Forelimb muscle (tissue), 1 donor: ENCODE results near the gene LUC7L3. TPM values are rescaled to one million over a fixed set of nuclear protein-coding genes. Genes with fewer than 3 reads are reported as not detected.

Experiments used
- DNase-seq: peaks from one replicate; pipeline ENCODE4 v3.0.0-alpha.2; 2013; ENCODE audit warnings: low read depth
- polyA plus RNA-seq: library from polyadenylated mRNA; unstranded; fragments of 120-200 nt; gene quantifications from one replicate; pipeline ENCODE4 v1.2.1, GENCODE V29; 2013; ENCODE audit not compliant: insufficient read length

Gene LUC7L3
- polyA plus RNA-seq, 1 donor: 299 TPM

DNA sequence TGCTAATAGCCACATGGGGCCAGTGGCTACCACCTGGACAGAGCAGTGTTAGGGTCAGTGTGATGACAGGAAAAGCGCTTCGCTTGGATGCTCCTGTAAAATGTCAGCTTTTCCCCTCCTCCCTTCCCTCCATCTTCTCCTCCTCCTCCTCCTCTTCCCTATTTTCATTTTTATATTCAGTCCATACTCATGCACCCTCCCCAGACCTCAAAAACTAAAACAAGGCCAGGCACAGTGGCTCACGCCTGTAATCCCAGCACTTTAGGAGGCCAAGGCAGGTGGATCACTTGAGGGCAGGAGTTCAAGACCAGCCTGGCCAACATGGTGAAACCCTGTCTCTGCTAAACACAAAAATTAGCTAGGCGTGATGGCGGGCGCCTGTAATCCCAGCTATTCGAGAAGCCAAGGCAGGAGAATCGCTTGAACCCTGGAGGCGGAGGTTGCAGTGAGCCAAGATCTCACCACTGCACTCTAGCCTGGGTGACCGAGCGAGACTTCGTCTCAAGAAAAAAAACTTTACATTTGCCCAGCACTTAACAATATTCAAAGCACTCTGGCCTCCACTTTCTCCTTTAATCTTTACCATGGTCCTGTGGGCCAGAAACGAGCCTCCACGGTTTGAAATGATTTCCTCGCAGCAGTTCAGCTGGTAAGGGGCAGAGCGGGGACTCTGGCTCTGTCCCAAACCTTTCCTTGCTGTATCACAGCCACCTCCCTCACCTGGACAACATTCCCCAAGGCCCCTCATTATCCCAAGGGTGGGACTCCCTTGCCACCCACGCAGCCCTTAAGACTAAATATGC is 33.5 kb upstream of the LUC7L3 start:
- no peak for DNase-seq

GRCh38 chr17:50686494-50687199 is 32.8 kb upstream of the LUC7L3 start:
- no peak for DNase-seq

GRCh38 chr17:50687200-50688066 is 32.0 kb upstream of the LUC7L3 start:
- no peak for DNase-seq

DNA sequence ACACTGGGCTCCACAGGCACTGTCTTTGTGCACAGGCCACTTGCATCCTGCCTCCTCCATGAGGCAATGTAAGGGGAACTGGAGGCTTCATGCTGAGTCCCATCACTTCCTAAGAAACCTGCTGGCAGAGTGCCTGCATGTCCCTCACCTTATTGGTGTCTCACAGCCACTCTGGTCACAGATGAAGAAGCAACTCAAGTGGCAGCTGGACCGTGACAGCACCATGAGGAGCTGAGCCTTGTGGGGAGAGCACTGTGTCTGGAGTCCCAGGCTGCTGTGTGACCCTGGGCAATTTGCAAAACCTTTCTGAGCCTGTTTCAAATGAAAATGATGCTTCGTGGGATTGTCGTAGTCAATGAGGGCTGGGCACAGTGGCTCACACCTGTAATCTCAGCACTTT is 31.2 kb upstream of the LUC7L3 start:
- no peak for DNase-seq

GRCh38 chr17:50689251-50689650 is 30.2 kb upstream of the LUC7L3 start:
- DNase-seq: no peak

GRCh38 chr17:50689956-50690886 is 29.2 kb upstream of the LUC7L3 start:
- DNase-seq: no peak

- no peak for DNase-seq
Observed at GRCh38 chr17:50690887-50691549, 28.4 kb upstream of the LUC7L3 start.

DNA sequence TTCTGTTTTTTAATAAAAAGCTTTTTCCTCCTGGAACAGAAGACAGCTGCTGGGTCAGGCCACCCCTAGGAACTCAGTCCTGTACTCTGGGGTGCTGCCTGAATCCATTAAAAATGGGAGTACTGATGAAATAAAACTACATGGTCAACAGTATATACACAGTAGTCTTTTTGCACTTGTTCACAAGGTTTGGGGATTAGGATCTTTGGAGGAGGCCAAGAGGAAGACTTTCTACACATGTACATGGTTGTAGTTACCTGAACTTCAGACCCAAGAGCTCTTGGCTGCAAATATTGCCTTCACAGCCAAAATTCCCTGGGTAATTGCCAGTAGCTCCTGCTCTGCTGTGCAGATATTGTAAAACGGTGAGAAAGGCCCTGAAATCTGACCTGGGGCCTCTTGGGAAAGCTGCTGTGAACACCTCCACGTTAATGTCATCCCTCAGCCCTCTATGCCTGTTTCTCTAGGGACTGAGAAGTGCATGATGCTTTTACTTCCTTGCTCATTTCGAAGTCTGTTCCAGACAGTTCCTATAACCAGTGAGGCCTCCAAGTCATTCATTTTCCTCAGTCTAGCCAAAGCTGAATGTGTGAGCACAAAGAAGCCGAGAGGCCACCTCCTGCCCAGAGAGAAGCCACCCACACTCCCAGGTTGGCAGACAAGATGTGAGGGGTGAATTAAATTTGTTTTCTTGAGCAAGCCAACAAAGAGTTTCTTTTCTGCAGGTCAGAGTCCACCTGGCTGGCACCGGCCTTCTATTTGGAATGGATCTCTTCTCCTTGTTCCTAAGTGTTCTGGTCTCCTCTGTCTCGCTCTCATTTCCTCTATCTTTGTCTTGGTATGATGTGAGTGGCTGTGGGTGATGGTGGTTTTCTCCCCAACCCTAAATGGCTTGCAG is 27.6 kb upstream of the LUC7L3 start:
- DNase-seq: no peak

DNA sequence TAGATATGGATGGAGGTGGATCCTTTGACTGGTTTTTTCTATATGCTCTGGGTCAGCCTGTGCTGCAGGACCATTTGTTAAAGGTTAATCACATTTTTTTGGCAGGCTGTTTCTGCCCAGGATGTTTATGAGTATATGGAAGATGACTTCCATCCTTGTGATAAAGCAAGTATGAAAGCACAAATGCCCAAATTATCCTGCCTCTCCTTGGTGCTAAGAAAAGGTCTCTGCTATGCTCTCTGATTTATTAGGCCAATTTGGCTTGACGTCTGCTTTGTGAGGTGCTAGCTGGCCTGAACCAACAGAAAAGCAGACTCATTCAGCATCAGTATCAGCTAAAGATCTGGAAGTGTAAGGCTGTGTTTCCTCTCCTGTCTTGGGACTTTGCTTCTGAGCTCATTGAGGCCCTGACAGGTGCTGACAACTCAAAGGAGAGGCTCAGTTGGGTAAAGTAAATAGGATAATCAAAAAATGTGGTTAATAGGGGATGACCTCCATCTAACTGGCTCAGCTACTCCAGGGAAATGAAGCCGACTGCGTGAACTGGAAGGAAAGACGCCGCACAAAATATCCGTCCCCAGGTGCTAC is 26.9 kb upstream of the LUC7L3 start:
- DNase-seq: no peak

DNA sequence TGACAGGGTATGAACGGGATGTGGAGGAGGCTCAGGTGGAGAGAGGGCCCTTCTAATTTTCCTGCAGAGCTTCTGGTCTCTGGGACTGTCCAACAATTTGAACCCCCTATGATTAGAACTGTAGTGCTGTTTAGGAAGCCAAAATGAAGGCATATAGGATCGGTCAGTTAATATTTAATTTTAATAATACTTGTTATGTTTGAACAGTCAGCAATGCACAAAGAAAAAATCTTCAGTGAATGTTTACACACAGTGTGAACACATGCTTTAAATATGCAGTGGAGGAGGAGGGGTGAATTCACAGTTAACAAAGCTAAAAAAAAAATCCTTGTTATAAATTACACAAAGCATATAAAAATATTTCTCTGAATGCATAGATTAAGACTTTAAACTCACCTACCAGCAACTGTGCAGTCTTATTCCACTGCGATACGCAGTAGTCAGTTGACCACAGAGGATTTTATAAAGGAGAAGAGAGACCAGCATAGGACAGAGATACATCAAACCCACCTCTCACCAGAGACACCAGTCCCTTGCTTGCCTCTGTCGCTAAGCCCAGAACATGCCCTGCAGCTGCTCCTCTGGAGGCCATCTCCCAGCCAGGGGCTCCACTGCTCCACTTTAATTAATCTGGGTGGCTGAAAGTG is 26.2 kb upstream of the LUC7L3 start:
- no peak for DNase-seq

DNA sequence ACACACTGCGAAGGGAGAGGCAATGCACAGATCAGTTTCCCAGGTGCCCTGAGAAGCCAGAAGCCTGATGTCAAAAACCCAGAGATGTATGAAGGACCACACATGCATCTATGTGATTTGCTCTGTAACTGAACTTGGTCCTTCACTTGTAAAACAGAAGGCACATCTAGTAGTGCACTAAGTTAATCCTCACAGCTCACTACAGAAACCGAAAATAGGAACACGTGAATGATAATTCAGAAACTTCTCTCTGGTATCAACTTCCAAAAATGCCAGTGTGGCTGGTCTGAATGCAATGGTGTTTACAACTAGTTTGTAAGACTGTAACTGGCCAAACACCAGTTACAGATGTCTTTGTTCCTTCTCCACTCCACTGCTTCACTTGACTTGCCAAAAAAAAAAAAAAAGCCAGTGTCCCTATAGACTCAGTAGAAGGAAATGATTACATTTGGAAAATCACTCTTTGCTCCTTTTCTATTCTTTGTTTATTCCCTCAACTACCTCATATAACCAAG is 23.0 kb upstream of the LUC7L3 start:
- no peak for DNase-seq

GRCh38 chr17:50697062-50697461 is 22.3 kb upstream of the LUC7L3 start:
- DNase-seq: no peak

GRCh38 chr17:50697663-50698272 is 21.6 kb upstream of the LUC7L3 start:
- DNase-seq: no peak

DNA sequence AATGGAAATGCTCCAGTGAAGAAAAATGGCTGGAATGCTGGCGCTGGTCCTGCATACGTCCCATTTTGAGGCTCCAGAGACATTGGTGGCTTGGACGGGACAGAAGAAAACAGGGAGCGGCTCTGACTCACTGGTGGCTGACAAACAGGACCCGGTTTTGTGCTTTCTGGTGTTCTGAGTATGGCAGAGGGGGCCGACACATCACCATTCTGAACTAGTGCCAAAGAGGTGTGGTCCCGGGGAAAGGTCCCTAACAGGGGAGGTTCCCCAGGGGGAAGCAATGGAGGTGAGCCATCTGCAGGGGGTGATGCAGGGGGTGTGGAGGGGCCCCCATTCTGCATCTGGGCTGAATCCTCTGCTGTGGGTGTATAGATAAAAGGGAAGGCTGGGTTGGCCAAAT is 20.0 kb upstream of the LUC7L3 start:
- DNase-seq: no peak

DNA sequence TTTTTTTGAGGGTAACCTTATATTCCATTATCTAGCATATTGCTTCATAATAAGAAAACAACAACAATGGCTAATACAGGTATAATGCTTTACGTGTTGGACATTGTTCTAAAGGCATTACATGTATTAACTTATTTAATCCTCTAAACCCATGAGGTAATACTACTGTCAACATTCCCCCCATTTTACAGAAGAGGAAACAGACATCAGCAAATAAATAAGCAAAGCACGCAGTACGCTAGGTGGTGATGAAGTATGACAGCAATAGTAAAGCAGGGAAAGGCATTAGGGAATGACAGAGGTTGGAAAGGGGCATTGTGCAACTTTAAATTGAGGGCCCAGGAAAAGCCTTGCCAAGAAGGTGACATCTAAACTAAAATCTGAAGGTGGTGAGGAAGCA is 16.2 kb upstream of the LUC7L3 start:
- DNase-seq: no peak

- peak; percentile 77 for DNase-seq
Observed at GRCh38 chr17:50707289-50708049, 11.9 kb upstream of the LUC7L3 start, which contains the start of gene ANKRD40. Gene ANKRD40, minus strand, starts transcription at chr17:50707914. Its CDS starts 260 bp downstream, at chr17:50707654.
